Epidermal melanocyte (primary cell): Measurements from ENCODE around the gene KLRC4.
"Not testable (repeated sequence)": the region's sequence is repeated elsewhere in the genome, so short reads cannot be mapped to it uniquely, and the experiment has no call there.

Source experiments
- DNase-seq: peaks from one replicate; pipeline ENCODE4 v3.0.0; 2011; ENCODE audit warnings: low spot score; ENCODE audit not compliant: insufficient read length

Gene KLRC4

DNA sequence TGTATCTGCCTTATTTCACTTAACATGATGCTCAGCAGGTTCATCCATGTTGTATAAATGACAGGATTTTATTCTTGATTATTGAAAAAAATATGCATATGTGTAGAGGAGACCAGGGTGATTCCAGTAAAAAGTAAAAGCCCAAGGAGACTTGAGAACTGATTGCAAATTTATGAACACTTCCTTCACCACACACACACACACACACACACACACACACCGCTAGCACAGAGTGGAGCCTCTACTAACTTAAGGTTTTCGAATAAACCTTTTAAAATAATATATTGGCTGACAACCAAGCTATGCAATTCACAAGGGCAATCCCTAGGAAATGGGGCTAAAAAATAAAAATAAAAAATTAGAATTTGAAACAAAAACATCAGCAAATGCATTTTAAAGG lies 11.4 kb downstream of the KLRC4 start:
- no peak for DNase-seq

DNA sequence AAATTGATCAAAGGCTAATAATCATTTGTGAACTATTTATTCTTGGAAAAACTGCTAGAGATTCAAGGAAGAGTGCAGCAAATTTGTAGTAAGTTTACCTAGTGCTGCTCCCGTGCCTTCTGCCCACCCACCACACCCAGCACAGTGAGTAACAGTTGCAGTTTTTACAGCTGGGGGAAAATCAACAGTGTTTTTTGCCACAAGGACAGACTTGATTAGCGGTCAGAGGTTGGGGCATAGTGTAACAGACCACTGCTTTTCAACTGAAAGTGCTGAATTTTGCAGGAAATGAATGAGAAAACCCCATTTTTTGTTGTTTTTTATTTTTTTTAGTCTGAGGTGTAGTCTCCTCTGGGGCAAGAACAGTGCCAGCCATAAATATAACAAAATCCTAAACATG lies 12.3 kb downstream of the KLRC4 start:
- no peak for DNase-seq

DNA sequence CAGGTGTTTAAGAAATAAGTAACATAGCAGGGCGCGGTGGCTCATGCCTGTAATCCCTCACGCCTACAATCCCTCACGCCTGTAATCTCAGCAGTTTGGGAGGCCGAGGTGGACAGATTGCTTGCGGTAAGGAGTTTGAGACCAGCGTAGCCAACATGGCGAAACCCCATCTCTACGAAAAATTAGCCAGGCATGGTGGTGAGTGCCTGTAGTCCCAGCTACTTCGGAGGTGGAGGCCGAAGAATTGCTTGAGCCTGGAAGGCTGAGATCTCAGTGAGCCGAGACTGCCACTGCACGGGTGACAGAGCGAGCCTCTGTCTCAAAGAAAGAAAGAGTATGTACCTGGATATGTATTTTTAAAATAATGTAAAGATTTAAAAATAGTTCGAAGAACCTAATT lies 13.4 kb downstream of the KLRC4 start:
- DNase-seq: not testable (repeated sequence)

DNA sequence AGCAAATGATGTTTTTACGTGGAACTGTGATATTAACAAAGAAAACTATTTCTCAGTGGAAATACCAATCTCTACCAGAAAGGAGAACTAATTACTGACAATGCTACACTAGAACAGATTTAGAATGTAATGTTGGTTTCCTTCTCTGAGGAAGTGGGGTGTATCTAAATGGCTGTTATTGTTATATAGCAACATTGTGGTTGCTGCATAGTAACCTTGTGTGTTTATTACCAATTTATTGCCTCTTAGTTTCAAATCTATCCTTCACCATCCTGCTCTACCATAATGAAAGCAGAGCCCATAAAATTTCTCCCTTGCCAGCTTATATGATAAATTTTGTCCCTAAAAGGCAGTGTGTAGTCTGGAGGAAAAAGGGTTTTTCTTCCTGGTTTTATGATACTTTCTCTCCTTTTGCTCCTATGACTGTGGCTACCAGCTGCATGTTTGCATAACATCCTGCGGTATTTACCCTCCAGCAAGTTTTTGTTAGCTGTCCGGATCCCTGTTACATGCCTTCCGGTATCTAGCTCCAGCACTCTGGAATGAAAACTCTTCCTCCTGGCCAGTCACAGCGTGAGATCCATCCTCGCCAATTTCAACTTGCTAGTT lies 14.1 kb downstream of the KLRC4 start:
- DNase-seq: peak; percentile 23

DNA sequence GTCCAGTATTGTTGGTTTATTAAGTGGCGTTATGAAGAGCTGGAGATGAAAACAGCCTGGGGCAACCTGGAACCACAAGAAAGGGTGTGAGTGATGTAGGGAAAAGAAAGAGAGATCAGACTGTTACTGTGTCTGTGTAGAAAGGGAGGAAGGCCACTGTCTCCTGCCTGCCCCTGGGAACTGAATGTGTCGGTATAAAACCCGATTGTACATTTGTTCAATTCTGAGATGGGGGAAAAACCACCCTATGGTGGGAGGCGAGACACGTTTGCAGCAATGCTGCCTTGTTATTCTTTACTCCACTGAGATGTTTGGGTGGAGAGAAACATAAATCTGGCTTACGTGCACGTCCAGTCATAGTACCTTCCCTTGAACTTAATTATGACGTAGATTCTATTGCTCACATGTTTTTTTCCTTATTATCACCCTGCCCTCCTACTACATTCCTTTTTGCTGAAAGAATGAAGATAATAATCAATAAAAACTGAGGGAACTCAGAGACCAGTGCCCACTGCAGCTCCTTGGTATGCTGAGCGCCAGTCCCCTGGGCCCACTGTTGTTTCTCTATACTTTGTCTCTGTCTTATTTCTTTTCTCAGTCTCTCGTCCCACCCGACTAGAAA lies 14.9 kb downstream of the KLRC4 start:
- not testable (repeated sequence) for DNase-seq

DNA sequence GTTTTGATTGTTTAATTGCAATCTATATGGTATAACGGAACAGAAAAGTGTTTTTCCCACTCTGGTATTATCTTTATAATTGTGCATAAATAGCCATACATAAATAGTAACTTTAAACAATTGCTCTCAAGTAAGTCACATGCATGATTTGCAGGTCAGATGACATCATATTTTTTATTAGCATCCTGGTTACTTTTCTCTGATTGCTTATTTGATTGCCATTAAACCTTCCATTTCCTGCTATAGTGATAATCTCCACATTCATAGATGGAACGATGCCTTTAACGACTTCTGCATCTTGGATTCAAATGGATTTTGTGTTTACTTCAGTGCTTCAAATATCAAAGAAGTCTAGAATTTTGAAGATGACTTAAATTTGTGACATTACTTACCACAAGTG lies 16.3 kb downstream of the KLRC4 start:
- no peak for DNase-seq

DNA sequence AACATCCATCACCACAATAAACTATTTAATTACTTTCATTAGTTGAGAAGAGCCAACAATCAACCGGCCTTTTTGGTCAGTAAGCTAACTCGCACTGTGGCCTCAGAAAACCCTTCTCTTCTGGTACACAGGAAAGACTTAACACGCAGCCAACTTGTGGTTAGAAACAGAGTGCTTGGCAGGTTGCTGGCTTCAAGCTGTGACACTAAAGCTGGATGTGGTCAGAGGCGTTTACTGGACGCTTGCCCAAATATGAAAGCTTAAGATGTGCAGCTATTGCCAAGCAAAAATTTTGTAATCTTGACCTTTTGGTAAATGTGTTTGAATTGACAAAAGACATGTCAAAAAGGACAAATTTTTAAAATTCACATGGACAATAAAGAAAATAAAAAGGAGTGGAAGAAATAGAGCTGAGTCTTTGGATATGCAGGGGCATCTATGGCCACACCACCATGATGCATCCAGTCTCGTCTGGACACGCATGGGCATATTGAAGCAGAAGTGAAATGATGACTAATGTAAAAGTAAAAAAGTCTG lies 17.1 kb downstream of the KLRC4 start:
- DNase-seq: no peak

DNA sequence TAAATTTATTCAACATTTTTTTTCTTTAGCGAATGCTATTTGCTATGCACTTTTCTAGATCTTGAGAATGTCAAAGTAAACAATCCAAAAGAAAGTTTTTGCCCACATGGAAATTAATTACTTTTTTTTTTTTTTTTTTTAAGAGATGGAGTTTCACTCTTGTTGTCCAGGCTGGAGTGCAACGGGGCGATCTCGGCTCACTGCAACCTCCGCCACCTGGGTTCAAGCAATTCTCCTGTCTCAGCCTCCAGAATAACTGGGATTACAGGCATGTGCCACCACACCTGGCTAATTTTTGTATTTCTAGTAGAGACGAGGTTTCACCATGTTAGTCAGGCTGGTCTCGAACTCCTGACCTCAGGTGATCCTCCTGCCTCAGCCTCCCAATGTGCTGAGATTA lies 18.6 kb downstream of the KLRC4 start:
- DNase-seq: not testable (repeated sequence)

DNA sequence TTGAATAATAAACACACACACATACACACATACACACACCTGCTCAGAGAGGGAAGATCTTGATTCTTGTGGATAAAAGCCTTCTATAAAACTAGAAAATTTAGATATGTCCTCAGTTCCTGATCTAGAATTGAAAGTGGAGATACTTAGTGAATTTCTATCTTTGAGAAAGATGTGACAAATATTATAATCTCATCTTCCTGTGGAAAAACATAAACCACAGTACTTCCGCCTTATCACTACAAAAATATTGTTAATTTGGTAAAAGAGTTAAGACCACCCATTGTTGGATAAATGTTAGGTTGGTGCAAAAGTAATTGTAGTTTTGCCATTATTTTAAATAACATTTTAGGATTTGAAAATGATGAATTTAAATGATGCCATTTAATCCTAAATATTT lies 19.7 kb downstream of the KLRC4 start, which contains the start of gene KLRK1:
Gene KLRK1, minus strand, starts transcription at position 138 of the 400 bp plus-strand sequence. CDS start 1,231 bp downstream, outside the sequence.
- no peak for DNase-seq

DNA sequence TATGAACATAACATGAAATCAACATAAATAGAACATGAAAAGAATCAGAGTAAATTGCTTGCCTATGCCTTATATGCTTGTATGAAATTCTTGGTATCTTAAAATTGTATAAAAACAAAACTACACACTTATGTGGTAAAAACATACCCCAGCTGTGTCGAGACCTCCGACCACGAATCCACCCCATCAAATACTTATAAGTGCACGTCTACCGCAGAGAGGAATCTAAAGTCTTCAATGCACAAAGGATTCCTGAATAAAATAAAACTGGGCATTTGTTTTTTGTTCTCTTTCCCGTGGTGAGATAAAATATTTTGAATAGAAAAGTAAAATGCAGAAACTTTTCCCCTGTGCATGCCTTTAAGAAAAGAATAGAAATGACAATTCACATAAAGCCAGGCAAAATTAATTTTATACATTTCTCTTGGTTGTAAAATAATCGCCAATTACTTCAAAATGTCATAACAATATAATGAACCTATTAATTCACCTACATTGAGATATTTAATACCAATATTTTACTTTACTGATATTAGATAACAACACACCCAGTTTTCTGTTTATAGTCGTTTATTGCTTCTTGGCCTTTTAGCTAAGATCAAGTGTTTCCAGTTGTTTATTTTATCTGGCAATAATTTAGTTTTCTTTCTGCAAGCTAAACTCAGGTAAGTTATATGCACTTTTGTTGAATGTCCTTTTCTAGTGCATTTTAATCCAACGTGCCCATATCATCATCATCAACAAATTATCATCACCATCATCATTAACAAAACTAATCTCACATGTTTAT lies 20.7 kb downstream of the KLRC4 start:
- no peak for DNase-seq

DNA sequence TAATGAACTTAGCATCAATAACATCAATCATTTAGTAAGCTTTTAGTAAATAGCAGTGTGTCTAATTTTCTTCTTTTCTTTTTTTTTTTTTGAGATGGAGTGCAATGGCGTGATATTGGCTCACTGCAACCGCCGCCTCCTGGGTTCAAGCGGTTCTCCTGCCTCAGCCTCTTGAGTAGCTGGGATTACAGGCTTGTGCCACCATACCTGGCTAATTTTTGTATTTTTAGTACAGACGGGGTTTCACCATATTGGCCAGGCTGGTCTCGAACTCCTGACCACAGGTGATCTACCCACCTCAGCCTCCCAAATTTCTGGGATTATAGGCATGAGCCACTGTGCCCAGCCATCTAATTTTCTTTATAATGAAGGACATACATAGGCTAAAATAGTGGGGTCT lies 22.1 kb downstream of the KLRC4 start:
- DNase-seq: not testable (repeated sequence)

DNA sequence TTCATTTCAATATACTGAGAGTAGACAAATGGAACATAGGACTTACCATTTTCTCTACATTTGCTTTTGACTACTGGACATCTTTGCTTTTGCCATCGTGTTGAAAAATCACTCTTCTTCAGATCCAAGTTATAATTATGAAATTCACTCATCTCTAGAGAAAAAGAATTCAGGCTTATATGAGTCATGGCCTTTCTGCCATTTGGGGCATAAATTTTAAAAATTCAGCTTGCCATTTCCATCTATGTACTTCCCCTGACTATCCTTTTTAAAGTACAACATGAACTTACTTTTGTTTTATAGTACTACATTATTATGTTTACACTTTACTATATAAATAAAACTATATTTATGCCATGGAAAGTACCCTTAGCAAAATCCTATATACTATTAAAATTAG lies 22.7 kb downstream of the KLRC4 start:
- DNase-seq: no peak

DNA sequence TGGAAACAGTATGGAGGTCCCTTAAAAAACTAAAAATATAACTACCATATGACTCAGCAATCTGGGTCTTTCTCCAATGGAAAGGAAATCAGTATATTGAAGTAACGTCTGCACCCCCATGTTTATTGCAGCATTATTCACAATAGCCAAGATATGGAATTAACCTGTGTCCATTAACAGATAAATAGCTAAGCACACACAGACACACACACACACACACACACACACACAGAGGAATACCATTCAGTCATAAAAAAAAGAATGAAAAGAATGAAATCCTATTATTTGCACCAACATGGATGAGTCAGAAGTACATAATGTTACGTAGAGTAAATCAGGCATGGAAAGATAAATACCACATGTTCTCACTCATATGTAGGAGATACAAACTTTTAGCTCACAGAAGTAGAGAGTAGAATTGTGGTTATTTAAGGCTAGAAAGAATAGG lies 24.4 kb downstream of the KLRC4 start:
- no peak for DNase-seq

DNA sequence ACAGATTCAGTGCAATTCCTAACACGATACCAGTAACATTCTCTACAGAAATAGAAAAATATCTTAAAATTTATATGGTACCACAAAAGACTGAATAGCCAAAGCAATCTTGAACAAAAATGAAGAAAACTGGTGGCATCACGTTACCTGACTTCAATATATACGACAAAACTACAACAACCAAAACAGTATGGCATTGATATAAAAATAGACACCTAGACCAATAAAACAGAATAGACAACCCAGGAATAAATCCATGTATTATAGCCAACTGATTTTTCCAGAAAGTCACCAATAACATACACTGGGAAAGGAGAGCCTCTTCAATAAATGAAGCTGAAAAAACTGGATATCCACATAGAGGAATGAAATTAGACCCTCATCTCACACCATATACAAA lies 25.4 kb downstream of the KLRC4 start:
- no peak for DNase-seq

DNA sequence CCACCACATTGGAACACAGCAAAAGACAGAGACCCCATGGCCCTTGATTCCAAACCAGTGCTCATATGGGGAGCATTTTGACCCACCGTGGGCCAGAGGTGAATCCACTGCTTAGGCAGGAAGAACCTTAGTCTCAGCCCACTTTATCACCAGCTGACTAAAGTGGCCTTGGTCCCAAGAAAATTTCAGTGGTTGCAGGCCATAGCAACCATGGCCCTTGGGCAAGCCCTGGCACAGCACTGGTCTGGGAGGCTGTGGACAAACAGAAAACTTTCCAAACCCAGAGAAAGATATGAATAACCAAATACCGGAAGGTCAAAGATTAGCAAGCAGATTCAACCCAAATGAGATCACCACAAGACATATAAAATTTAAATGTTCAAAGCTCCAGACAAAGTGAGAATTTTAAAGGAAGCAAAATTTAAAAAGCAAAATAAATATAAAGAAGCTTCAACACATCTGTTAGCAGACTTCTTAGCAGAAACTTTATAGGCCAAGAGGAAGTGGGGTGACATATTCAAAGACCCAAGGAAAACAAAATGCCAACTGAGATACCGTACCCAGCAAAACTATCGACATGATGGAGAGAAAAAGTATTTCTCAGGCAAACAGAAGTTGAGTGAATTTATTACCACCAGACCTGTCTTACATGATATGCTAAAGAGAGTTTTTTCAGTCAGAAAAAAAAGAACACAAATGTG lies 27.5 kb downstream of the KLRC4 start:
- no peak for DNase-seq

DNA sequence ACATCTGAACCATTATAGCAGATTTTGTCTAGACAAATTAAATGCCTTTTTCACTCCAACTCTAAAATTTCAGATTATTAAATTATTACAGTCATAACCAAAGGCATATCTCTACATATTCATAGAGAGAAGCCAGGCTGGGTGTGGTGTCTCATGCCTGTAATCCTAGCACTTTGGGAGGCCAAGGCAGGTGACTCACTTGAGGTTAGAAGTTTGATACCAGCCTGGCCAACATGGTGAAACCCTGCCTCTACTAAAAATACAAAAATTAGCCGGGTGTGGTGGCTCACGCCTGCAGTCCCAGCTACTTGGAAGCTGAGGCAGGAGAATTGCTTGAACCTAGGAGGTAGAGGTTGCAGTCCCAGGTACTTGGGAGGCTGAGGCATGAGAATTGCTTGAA lies 30.8 kb downstream of the KLRC4 start:
- not testable (repeated sequence) for DNase-seq

DNA sequence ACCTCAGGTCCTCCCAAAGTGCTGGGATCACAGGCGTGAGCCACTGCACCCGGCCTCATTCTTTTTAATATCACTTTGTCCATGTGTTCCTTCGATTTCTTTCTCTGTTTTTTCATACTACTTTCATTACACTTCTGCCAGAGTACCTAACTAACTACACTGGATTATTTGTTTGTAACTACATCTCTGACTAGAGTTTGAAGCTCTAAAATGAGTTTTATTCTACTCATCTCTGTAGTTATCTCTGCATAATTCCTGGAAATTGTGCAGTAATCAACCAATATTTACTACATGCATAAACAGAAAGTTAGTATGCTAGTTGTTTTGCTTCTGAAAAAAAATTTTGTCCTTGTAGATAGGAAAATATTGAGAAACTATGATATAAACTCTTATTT lies 34.9 kb downstream of the KLRC4 start:
- DNase-seq: no peak

DNA sequence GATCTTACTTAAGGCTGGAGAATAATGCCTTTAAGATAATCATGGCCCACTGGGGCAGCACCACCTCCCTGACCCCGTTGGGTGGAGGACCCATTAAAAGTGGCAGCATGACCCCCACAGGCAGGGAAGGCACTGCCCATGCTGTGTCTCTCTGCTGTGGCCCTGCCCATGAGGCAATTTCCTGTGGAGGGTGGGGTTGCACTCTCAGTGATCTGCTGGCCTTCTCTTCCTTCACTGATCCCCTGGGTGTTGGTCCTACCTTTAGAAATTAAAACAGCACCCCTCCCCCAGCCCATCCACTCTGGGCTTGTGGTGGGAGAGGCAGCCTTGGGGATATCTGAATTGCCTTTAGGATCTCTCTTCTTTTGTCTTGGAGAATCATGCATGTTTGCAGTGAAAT lies 37.0 kb downstream of the KLRC4 start:
- DNase-seq: no peak

DNA sequence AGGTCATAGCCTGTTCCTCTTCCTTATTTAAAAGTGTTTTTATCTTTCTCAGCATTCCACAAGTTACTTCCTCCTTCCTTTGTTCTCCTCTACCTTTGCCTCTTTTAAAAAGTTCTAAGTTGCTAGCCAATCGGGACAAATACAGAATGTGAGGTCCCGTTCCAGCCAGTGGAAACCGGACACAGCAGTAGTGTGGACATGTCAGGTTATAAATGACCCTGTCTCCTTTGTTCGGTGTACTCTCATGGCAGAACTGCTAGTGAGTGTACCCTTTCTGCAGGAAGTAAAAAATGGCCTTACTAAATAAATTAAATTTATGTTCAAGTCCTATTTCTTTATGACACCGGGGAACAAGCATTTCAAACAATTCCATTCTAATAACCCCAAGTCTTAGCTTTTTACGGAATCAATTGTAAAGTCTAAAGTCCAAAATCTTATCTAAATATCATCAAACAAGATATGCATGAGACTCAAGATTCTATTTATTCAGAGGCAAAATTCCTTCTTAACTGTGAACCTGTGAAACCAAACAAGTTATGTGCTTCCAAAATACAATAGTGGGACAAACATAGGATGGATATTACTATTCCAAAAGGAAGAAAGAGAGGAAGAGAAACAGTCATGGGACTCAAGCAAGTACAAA lies 37.5 kb downstream of the KLRC4 start:
- DNase-seq: not testable (repeated sequence)

DNA sequence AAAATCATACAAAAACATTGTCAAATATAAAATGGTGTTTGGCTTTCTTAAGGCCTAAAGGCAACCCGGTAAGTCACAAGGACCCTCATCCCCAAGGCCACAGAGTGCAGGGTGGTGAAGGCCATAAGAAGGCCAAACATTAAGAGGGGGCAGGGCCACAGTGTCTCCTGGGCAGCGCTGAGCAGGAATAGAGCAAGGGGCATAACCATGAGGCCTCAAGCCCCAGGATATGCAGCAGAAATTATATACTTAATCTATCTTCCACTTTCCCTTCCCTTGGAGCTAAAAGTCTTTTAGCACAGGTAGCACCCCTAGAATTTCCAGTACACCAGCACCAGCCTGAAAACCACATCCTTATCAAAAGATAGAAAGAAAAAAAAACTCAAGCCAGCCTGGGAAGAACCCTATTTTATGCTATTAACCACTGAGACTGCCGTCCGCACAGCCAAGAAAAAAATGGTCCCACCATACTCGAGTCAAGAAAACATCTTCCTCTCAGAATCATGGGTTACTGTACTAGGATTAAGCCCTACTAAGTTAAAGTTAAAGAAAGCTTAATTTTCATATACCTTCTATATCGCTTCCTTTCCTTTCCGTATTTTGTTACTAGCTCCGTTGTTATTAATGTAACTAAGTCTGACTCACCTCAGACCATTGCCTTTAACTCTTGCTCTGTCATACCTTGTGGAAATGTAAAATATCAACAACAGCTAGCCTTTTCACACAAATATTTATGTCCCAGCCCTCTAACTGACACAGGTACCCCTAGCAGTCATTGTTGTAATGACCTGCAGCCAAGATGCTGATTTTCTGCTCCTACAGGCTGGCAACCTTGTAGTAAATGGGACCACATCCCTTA lies 39.8 kb downstream of the KLRC4 start:
- DNase-seq: no peak
